ENCODE results near the gene MRPS15.

The MRPS15 gene

GRCh38 chr1:36436821-36437220 is 27.4 kb downstream of the MRPS15 start:
- H3K4me3 ChIP-seq (ENCODE audit: low read depth, low read length): no peak overlapping the region
- TF ChIP-seq, protein P1, sequence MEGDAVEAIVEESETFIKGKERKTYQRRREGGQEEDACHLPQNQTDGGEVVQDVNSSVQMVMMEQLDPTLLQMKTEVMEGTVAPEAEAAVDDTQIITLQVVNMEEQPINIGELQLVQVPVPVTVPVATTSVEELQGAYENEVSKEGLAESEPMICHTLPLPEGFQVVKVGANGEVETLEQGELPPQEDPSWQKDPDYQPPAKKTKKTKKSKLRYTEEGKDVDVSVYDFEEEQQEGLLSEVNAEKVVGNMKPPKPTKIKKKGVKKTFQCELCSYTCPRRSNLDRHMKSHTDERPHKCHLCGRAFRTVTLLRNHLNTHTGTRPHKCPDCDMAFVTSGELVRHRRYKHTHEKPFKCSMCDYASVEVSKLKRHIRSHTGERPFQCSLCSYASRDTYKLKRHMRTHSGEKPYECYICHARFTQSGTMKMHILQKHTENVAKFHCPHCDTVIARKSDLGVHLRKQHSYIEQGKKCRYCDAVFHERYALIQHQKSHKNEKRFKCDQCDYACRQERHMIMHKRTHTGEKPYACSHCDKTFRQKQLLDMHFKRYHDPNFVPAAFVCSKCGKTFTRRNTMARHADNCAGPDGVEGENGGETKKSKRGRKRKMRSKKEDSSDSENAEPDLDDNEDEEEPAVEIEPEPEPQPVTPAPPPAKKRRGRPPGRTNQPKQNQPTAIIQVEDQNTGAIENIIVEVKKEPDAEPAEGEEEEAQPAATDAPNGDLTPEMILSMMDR (IDR thresholded peaks at IDR 0.05; ENCODE audit: borderline replicate concordance, insufficient read depth, low read depth, low read length): no peak

DNA sequence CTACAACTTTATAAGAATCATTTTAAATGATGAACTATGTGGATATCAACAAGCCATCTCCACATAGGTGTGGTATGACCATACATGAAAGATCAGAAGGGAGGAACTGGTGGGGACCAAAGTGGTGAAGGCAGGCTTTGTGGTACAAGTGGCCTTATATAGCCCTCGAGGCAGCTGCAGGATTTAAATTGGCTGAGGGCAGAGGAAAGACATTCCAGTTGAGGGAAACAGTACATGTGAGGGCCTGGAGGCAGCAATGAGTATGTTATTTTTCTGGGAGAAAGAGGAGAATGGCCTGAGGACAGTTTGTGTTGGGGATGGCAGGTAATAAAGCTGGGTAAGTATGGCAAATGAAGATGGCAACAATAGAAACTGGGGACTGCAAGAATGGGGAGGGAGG is 31.1 kb downstream of the MRPS15 start:
- TF ChIP-seq, protein P1 (IDR thresholded peaks at IDR 0.05; ENCODE audit: borderline replicate concordance, insufficient read depth, low read depth, low read length): no peak
- no peak overlapping the region for H3K4me3 ChIP-seq (ENCODE audit: low read depth, low read length)

GRCh38 chr1:36432616-36433015 is 31.6 kb downstream of the MRPS15 start:
- no peak overlapping the region for H3K4me3 ChIP-seq (ENCODE audit: low read depth, low read length)
- TF ChIP-seq, protein P1 (IDR thresholded peaks at IDR 0.05; ENCODE audit: borderline replicate concordance, insufficient read depth, low read depth, low read length): no peak

- H3K4me3 ChIP-seq (ENCODE audit: low read depth, low read length): no peak overlapping the region
- TF ChIP-seq, protein P1 (IDR thresholded peaks at IDR 0.05; ENCODE audit: borderline replicate concordance, insufficient read depth, low read depth, low read length): no peak
Measured at GRCh38 chr1:36425791-36426190, 38.4 kb downstream of the MRPS15 start.

DNA sequence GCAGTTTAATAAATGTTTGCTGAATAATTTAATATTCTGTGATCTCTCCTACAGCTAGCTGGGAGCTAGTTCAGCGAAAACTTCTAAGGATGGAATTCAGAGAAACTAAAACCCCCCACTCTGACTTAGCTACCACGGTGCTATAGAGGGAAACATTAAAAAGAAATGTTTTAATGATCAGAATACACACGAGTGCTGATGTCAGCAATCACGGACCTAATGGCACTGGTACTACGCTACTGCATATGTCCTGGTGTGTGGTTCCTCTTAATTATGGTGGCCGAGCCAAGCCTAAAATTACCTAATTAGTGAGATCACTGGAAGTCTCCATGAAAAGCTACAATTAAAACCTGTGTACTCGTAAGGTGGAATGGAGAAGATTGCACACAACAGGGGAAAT is 42.5 kb downstream of the MRPS15 start:
- TF ChIP-seq, protein P1 (IDR thresholded peaks at IDR 0.05; ENCODE audit: borderline replicate concordance, insufficient read depth, low read depth, low read length): no peak
- H3K4me3 ChIP-seq (ENCODE audit: low read depth, low read length): no peak overlapping the region

DNA sequence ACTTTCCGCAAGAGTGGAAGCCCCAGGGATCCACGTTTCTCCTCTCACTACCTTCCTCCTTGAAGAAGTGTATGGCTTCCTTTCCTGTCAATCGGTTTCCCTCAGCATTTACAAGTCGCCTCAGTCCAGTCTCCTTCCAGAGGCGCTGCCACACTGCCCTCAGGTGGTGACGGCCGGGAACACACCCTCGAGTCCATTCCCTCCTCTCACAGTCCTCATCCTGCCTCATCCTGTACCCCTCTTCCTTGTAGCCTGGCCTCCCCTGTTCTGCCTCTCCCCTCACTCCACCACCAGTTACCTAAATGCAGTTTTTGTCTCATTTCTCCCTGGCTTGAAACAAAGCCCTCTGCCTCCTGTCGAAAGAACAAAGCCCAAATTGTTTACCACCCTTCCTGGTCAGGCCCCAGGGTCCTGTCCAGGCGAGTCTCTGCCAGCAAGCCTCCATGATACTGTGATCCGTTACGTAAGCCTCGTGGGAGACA is 43.3 kb downstream of the MRPS15 start:
- H3K4me3 ChIP-seq (ENCODE audit: low read depth, low read length): no peak overlapping the region
- TF ChIP-seq, protein P1 (IDR thresholded peaks at IDR 0.05; ENCODE audit: borderline replicate concordance, insufficient read depth, low read depth, low read length): peak; percentile 93

- no peak overlapping the region for H3K4me3 ChIP-seq (ENCODE audit: low read depth, low read length)
- TF ChIP-seq, protein P1 (IDR thresholded peaks at IDR 0.05; ENCODE audit: borderline replicate concordance, insufficient read depth, low read depth, low read length): no peak
Measured at GRCh38 chr1:36420409-36420808, 43.8 kb downstream of the MRPS15 start.

Measured in GM12875 (cell line).